Prostate gland (tissue), 2 donors: ENCODE results near the gene ALAD. TPM values are rescaled to one million over a fixed set of nuclear protein-coding genes. Genes with fewer than 3 reads are reported as not detected.
"Not testable (repeated sequence)": the region's sequence is repeated elsewhere in the genome, so short reads cannot be mapped to it uniquely, and the experiment has no call there.

Experiments
- DNase-seq: peaks from one replicate; pipeline ENCODE4 v3.0.0-alpha.2; 2019; ENCODE audit warnings: low spot score
- H3K27ac ChIP-seq, 2 donors: fragments of 200-600 bp; sonication (generic); 2 replicates each; pipeline ENCODE4 v1.5.1; 2017 to 2019
- H3K27me3 ChIP-seq: fragments of 200-600 bp; sonication (generic); replicated peaks from 2 replicates; pipeline ENCODE4 v1.5.1; 2019; ENCODE audit not compliant: insufficient read depth
- H3K36me3 ChIP-seq, 2 donors: fragments of 200-600 bp; sonication (generic); 1 replicate in 1 of 2; 2 replicates in 1 of 2; pipeline versions ENCODE4 v1.5.1 to v1.8.1; 2017 to 2019
- H3K4me1 ChIP-seq: fragments of 200-600 bp; sonication (generic); replicated peaks from 2 replicates; pipeline ENCODE4 v1.5.1; 2019
- H3K4me3 ChIP-seq, 2 donors: fragments of 200-600 bp; sonication (generic); 2 replicates each; pipeline ENCODE4 v1.5.1; 2017 to 2019
- H3K9me3 ChIP-seq: fragments of 200-600 bp; sonication (generic); 2 replicates; pipeline ENCODE4 v1.5.1; 2017
- CTCF ChIP-seq, 4 experiments: fragments of 200-600 bp in 2 of 4; fragments of 450-650 bp in 2 of 4; sonication (generic) in 2 of 4; IDR thresholded peaks; 1 replicate in 3 of 4; 2 replicates in 1 of 4; pipeline ENCODE4 v1.5.1; 2016 to 2019; ENCODE audit warnings: antibody characterized with exemption in 4 of 4, mild to moderate bottlenecking in 2 of 4, moderate library complexity in 2 of 4
- POLR2A ChIP-seq: fragments of 450-650 bp; IDR thresholded peaks from one replicate; pipeline ENCODE4 v1.6.1; 2016; ENCODE audit warnings: antibody characterized with exemption, mild to moderate bottlenecking
- POLR2AphosphoS5 ChIP-seq: sonication (generic); formaldehyde crosslinking; IDR thresholded peaks from one replicate; pipeline ENCODE4 v1.6.1; 2017; ENCODE audit warnings: antibody characterized with exemption
- WGBS: methylation state at CpG from one replicate; pipeline ENCODE4 v1.1.5; 2018; 5-methylcytosine and 5-hydroxymethylcytosine counted together
- intact Hi-C: fragments of 100-400 bp; cut with DNase I; formaldehyde crosslinking; loops from one replicate; pipeline ENCODE4 v1.14.2; 2022
- total RNA-seq, 2 donors: library from RNA; depleted of rRNA; stranded (reverse); fragments of >200 nt; gene quantifications; one replicate each; pipeline ENCODE4 v1.1.0, GENCODE V29; 2016

The ALAD gene
- total RNA-seq, 2 donors from 2014 or later, result 59.8 to 103 TPM

GRCh38 chr9:113409883-113410206 lies 8.8 kb upstream of the ALAD start:
- Histone ChIP-seq H3K9me3 (no peaks in the 10 kb centered on the region), H3K36me3 (no peaks in the 10 kb centered on the region), H3K4me3 (peak overlapping the region; percentile 74 to 83), H3K27ac (peak overlapping the region; percentile 96 to 98), H3K4me1 (peaks cover 3% of the 10 kb centered on the region), H3K27me3 (no peaks in the 10 kb centered on the region)
- DNase-seq, result peak; percentile 14
- WGBS, result under 1% methylated on average over 20 of the region's 20 CpGs
- TF ChIP-seq POLR2AphosphoS5, result no peak
- TF ChIP-seq CTCF (IDR thresholded peaks at IDR 0.05), result no peak
- TF ChIP-seq POLR2A, result no peak
- intact Hi-C loops, result loop anchor here (10.0 kb wide), 2 partner anchors 95 to 135 kb away; partner anchors contain the start of genes CDC26 and PRPF4

- H3K9me3 ChIP-seq, result no peaks in the 10 kb centered on the region
- TF ChIP-seq POLR2AphosphoS5 (no peak), CTCF (IDR thresholded peaks at IDR 0.05) (no peak), POLR2A (no peak)
- H3K4me3 ChIP-seq, result peak overlapping the region; percentile 74 to 83
- DNase-seq, result no peak
- 30% methylated on average over 10 of the region's 10 CpGs for WGBS
- intact Hi-C loops, result loop anchor here (10.0 kb wide), 2 partner anchors 95 to 135 kb away; partner anchors contain the start of genes CDC26 and PRPF4
- H3K27me3 ChIP-seq, result no peaks in the 10 kb centered on the region
- peaks cover 3% of the 10 kb centered on the region for H3K4me1 ChIP-seq
- H3K27ac ChIP-seq, result peak overlapping the region; percentile 96 to 98
- H3K36me3 ChIP-seq, result no peaks in the 10 kb centered on the region
Measured at GRCh38 chr9:113409481-113409880, 8.4 kb upstream of the ALAD start.

- peak; percentile 63 for DNase-seq
- peak; percentile 50 to 89 (median 74) for TF ChIP-seq CTCF (IDR thresholded peaks at IDR 0.05)
- TF ChIP-seq POLR2AphosphoS5, result peak; percentile 60
- H3K27me3 ChIP-seq, H3K4me3 ChIP-seq, H3K4me1 ChIP-seq, H3K36me3 ChIP-seq, H3K9me3 ChIP-seq: not testable (repeated sequence)
- 20% methylated on average over 7 of the region's 7 CpGs for WGBS
- peak overlapping the region in 1 of 2 donors; percentile 33 for H3K27ac ChIP-seq
- intact Hi-C loops, result loop anchor here (10.0 kb wide), 2 partner anchors 92 to 132 kb away; partner anchors contain the start of genes CDC26 and PRPF4
Measured at GRCh38 chr9:113406873-113407511, 5.9 kb upstream of the ALAD start.

GRCh38 chr9:113406353-113406752 lies 5.3 kb upstream of the ALAD start:
- DNase-seq, H3K9me3 ChIP-seq, H3K27me3 ChIP-seq, H3K4me1 ChIP-seq, H3K36me3 ChIP-seq, H3K4me3 ChIP-seq: not testable (repeated sequence)
- WGBS, result 87% methylated on average over 9 of the region's 9 CpGs
- intact Hi-C loops, result loop anchor here (10.0 kb wide), 2 partner anchors 92 to 132 kb away; partner anchors contain the start of genes CDC26 and PRPF4
- peak overlapping the region in 1 of 2 donors; percentile 33 for H3K27ac ChIP-seq

- WGBS, result 77% methylated on average over 2 of the region's 2 CpGs
- TF ChIP-seq POLR2AphosphoS5 (no peak), CTCF (IDR thresholded peaks at IDR 0.05) (no peak), POLR2A (no peak)
- DNase-seq, result no peak
- intact Hi-C loops, result loop anchor here (10.0 kb wide), 2 partner anchors 89 to 129 kb away; partner anchors contain the start of genes CDC26 and PRPF4
- Histone ChIP-seq H3K4me3 (no peak overlapping the region), H3K4me1 (no peaks in the 10 kb centered on the region), H3K27me3 (no peaks in the 10 kb centered on the region), H3K36me3 (no peaks in the 10 kb centered on the region), H3K9me3 (no peaks in the 10 kb centered on the region), H3K27ac (no peak overlapping the region)
Measured at GRCh38 chr9:113403646-113404045, 2.6 kb upstream of the ALAD start.
